Keratinocyte (primary cell): ENCODE data around the gene CAMKMT. TPM values are rescaled to one million over a fixed set of nuclear protein-coding genes. Genes with fewer than 3 reads are reported as not detected.

Source experiments
- DNase-seq: peaks from one replicate; pipeline ENCODE4 v3.0.0-alpha.2; 2011; ENCODE audit warnings: low read depth, missing footprints, low spot score
- FAIRE-seq: peaks from 2 replicates; lab custom pipeline; 2011; peaks lifted over from hg19 to GRCh38; lab: Jason Lieb, UNC
- H2AFZ ChIP-seq: 2 replicates; pipeline ENCODE4 v1.6.0; 2012; ENCODE audit warnings: low read length, control low read depth, inconsistent platforms; ENCODE audit not compliant: control insufficient read depth
- H3K27ac ChIP-seq: 2 replicates; pipeline ENCODE4 v1.5.1; 2011; ENCODE audit warnings: low read length; ENCODE audit not compliant: control insufficient read depth, insufficient read depth
- H3K27me3 ChIP-seq: 3 replicates; pipeline ENCODE4 v1.6.0; 2011; ENCODE audit warnings: low read length; ENCODE audit not compliant: control insufficient read depth, insufficient read depth; ENCODE audit errors: extremely low read depth
- H3K36me3 ChIP-seq, 2 experiments: 2 replicates in 1 of 2; 3 replicates in 1 of 2; pipeline ENCODE4 v1.5.1; 2011; ENCODE audit warnings: low read length in 2 of 2, mild to moderate bottlenecking in 1 of 2; ENCODE audit not compliant: control insufficient read depth in 2 of 2, insufficient read depth in 2 of 2; ENCODE audit errors: extremely low read depth in 1 of 2
- H3K4me1 ChIP-seq: 3 replicates; pipeline ENCODE4 v1.5.1; 2011; ENCODE audit warnings: low read length; ENCODE audit not compliant: control insufficient read depth, insufficient read depth; ENCODE audit errors: extremely low read depth
- H3K4me2 ChIP-seq: 3 replicates; pipeline ENCODE4 v1.6.0; 2011; ENCODE audit warnings: low read depth, low read length; ENCODE audit not compliant: control insufficient read depth, insufficient read depth; ENCODE audit errors: extremely low read depth
- H3K4me3 ChIP-seq, 3 experiments: fragments of 200-600 bp in 1 of 3; sonication (generic) in 1 of 3; 2 replicates in 2 of 3; 3 replicates in 1 of 3; pipeline ENCODE4 v1.5.1; 2011 to 2016; ENCODE audit warnings: low read length in 3 of 3, mild to moderate bottlenecking in 3 of 3, control low read depth in 2 of 3, inconsistent platforms in 1 of 3, low read depth in 1 of 3, mixed read lengths in 1 of 3, mixed run types in 1 of 3, moderate library complexity in 1 of 3; ENCODE audit not compliant: control insufficient read depth in 2 of 3, insufficient read depth in 2 of 3; ENCODE audit errors: extremely low read depth in 1 of 3
- H3K79me2 ChIP-seq: 2 replicates; pipeline ENCODE4 v1.6.0; 2012; ENCODE audit warnings: low read length; ENCODE audit not compliant: control insufficient read depth, insufficient read depth
- H3K9ac ChIP-seq: 3 replicates; pipeline ENCODE4 v1.6.0; 2011; ENCODE audit warnings: low read length; ENCODE audit not compliant: control insufficient read depth, insufficient read depth; ENCODE audit errors: extremely low read depth
- H3K9me1 ChIP-seq: 3 replicates; pipeline ENCODE4 v1.6.0; 2011; ENCODE audit warnings: low read length; ENCODE audit not compliant: control insufficient read depth, insufficient read depth; ENCODE audit errors: extremely low read depth
- H3K9me3 ChIP-seq: 2 replicates; pipeline ENCODE4 v1.5.1; 2012; ENCODE audit warnings: low read depth, low read length; ENCODE audit not compliant: control insufficient read depth
- H4K20me1 ChIP-seq: 3 replicates; pipeline ENCODE4 v1.6.0; 2011; ENCODE audit warnings: low read length; ENCODE audit not compliant: control insufficient read depth, insufficient read depth; ENCODE audit errors: extremely low read depth
- CTCF ChIP-seq, 3 experiments: IDR thresholded peaks in 1 of 3; conservative IDR thresholded peaks in 1 of 3; optimal IDR thresholded peaks in 1 of 3; 2 replicates in 2 of 3; 3 replicates in 1 of 3; pipeline versions ENCODE3 to v1.5.1; 2011; ENCODE audit warnings: low read length in 3 of 3, mild to moderate bottlenecking in 3 of 3, moderate library complexity in 2 of 3, control low read depth in 1 of 3, inconsistent platforms in 1 of 3; ENCODE audit not compliant: insufficient read depth in 2 of 3; ENCODE audit errors: extremely low read depth in 1 of 3
- EZH2 ChIP-seq: IDR thresholded peaks from one replicate; pipeline ENCODE4 v1.6.1; 2012; ENCODE audit warnings: inconsistent platforms, mild to moderate bottlenecking, low read length, moderate library complexity
- dilution Hi-C: fragments of 300-500 bp; cut with MboI; formaldehyde crosslinking; loops from one replicate; pipeline ENCODE4 v1.7.0; 2020; ENCODE audit warnings: low sequenced_read_pairs; ENCODE audit not compliant: extremely low pct_ligation_motif_present
- polyA minus RNA-seq, 3 experiments: library from RNA; depleted of rRNA, polyadenylated mRNA; stranded (reverse); fragments of >200 nt; gene quantifications; 1 replicate in 1 of 3; 2 replicates in 1 of 3; 3 replicates in 1 of 3; pipeline ENCODE4 v1.2.3, GENCODE V29; 2011
- polyA plus RNA-seq, 5 experiments: library from polyadenylated mRNA; depleted of rRNA in 3 of 5; stranded (reverse) in 3 of 5; stranded (forward) in 1 of 5; unstranded in 1 of 5; fragments of >200 nt; gene quantifications; 1 replicate in 1 of 5; 2 replicates in 3 of 5; 3 replicates in 1 of 5; pipeline versions ENCODE4 v1.2.1 to v1.2.3, GENCODE V29; 2011 to 2012; ENCODE audit warnings: missing spikeins in 2 of 5, low read depth in 1 of 5, low replicate concordance in 1 of 5

Gene CAMKMT
- polyA plus RNA-seq (6.7 to 9.9 TPM (median 8.8 TPM) in 3 replicates), polyA minus RNA-seq (1.1 to 17.6 TPM (median 8.2 TPM) in 3 replicates)
- 6.0 TPM for polyA plus RNA-seq (2011; ENCODE audit: low read depth)
- 8.3 and 16.5 TPM in 2 replicates for polyA plus RNA-seq (2011; cell fraction: cytosol; rRNA removed)
- 10.8 and 11.1 TPM in 2 replicates for polyA plus RNA-seq (2011; cell fraction: nucleus; rRNA removed)
- polyA plus RNA-seq (2012; ENCODE audit: low replicate concordance) = 6.6 and 7.4 TPM in 2 replicates
- polyA minus RNA-seq (2011; cell fraction: cytosol; rRNA and poly(A)+ RNA removed) = 10.6 TPM
- 18.6 and 34.3 TPM in 2 replicates for polyA minus RNA-seq (2011; cell fraction: nucleus; rRNA and poly(A)+ RNA removed)

GRCh38 chr2:44361330-44362206 lies at the start of gene CAMKMT, which contains the start of gene PREPL:
CAMKMT (plus strand) TSS chr2:44361947.
PREPL (minus strand) TSS chr2:44361494; CDS start chr2:44346342, 15,152 bp downstream.
- Histone ChIP-seq H3K4me3 (peak within 1 kb of the TSS; percentile 70 to 98 (median 97)), H3K27me3 (no peaks in the 10 kb centered on the region), H3K9ac (peak within 1 kb of the TSS; percentile 89), H3K27ac (peak within 1 kb of the TSS; percentile 98), H3K79me2 (peaks cover 54% of the 10 kb centered on the region), H3K9me3 (no peaks in the 10 kb centered on the region), H3K36me3 (no peaks in the 10 kb centered on the region), H3K4me1 (peaks cover 20% of the 10 kb centered on the region), H3K4me2 (peak within 1 kb of the TSS; percentile 93), H2AFZ (peak within 1 kb of the TSS; percentile 94), H3K9me1 (no peaks in the 10 kb centered on the region), H4K20me1 (no peaks in the 10 kb centered on the region)
- DNase-seq = peak; percentile 72
- dilution Hi-C loops = no loop called here
- peak; percentile 69 for FAIRE-seq
- TF ChIP-seq EZH2 (no peak), CTCF (optimal IDR thresholded peaks at IDR 0.05 in 1 of 3, IDR thresholded peaks at IDR 0.05 in 1 of 3, conservative IDR thresholded peaks at IDR 0.05 in 1 of 3; ENCODE audit: extremely low read depth in 1 of 3, insufficient read depth in 2 of 3, low read length in 3 of 3) (no peak)

- TF ChIP-seq CTCF (optimal IDR thresholded peaks at IDR 0.05 in 1 of 3, IDR thresholded peaks at IDR 0.05 in 1 of 3, conservative IDR thresholded peaks at IDR 0.05 in 1 of 3; ENCODE audit: extremely low read depth in 1 of 3, insufficient read depth in 2 of 3, low read length in 3 of 3) = no peak
- no peak for TF ChIP-seq EZH2
- H3K36me3 ChIP-seq = peaks cover 4 to 7% of the 10 kb centered on the region in 2 experiments
- dilution Hi-C loops = no loop called here
These were observed 47.4 kb upstream of the CAMKMT start for GRCh38 chr2:44314362-44314761.

More at GRCh38 chr2:44314362-44314761, 47.4 kb upstream of the CAMKMT start:
- Histone ChIP-seq H3K4me3 (no peak overlapping the region), H3K79me2 (no peaks in the 10 kb centered on the region), H3K27ac (no peak overlapping the region), H4K20me1 (no peaks in the 10 kb centered on the region), H2AFZ (no peak overlapping the region), H3K4me2 (no peak overlapping the region), H3K4me1 (no peaks in the 10 kb centered on the region), H3K9ac (no peak overlapping the region), H3K9me3 (peaks cover 5% of the 10 kb centered on the region), H3K9me1 (no peaks in the 10 kb centered on the region), H3K27me3 (no peaks in the 10 kb centered on the region)
- DNase-seq = no peak
- no peak for FAIRE-seq
